A204.1 (cell line): Measurements from ENCODE around the gene CCDC88C.

Experiments
- FAIRE-seq: peaks from 2 replicates; lab custom pipeline; 2012; peaks lifted over from hg19 to GRCh38; lab: Jason Lieb, UNC

CCDC88C gene

DNA sequence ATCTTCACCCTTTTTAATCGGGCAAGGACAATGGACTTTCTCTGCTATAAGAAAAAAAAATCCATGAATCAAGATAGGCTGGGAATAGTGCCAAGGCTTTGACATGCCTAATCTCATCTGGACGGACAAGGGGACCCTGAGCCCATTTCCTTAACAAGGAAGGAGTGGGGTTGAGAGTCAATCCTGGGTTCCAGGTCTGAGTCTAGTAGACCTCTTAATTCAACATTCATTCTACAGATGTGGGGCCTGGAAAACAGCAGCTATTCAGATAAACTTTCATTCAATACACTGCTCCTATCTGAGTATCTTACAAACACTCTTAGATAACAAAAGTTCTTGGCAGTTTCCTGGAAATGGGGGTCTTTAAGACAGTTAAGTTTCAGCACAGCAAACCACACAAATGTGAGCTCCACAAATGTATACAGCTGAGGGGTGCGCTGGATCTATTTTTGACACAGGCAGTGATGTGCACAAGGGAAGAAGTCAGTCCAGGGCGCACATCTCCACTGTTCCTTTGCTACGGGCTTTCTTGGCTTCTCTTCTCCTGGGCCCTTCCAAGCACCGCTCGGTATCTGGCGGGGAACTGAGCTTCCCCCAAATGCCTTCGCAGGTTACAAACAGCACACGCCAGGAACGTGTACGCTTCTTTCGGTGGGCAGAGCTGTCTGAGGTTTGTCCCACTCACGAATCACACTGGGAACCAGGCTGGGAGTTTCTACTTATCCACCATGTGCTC is 90.9 kb downstream of the CCDC88C start:
- FAIRE-seq = no peak

DNA sequence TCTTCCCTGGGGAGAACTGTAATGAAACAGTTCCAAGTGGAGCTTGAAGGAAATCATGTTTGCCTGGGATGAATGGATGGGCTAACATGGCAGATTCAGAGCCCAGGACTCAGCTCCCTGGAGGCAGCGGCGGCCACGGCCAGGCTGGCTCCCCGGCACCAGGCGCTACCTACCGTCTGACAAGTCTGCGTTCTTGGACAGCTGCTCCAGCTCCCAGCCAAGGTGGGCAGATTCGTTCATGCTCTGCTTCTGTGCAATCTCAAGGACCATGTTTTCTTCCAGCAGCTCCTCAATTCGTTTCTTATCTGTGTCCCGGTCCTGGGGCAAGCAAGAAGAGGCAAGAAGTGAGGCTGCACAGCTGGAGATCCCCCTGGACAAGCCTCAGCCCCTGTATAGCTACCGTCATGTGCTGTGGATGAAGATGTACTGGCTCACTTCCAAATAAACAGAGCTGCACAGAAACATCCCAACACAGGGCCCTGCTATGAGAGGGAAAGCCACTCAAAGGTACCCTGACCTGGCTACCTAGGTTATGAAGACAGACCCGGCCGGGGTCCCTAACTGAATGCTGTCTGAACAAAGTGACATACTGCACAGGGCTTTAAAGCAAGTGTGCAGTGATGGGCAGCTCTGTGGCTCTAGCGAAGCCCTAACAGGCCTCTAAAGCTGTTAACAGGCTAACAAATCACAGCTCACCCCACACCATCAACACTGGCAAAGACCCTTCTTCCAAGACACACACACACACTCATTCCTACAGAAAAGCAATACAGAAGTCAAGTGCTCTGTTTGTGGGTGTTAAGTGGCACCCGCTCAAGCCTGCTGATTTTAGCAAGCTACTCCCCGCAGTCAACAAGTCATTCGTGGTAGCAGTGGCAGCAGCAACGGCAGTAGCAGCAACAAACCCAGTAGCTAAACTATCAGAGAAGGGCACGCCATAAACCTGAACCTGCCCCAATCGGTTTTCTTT is 92.7 kb downstream of the CCDC88C start:
- no peak for FAIRE-seq

DNA sequence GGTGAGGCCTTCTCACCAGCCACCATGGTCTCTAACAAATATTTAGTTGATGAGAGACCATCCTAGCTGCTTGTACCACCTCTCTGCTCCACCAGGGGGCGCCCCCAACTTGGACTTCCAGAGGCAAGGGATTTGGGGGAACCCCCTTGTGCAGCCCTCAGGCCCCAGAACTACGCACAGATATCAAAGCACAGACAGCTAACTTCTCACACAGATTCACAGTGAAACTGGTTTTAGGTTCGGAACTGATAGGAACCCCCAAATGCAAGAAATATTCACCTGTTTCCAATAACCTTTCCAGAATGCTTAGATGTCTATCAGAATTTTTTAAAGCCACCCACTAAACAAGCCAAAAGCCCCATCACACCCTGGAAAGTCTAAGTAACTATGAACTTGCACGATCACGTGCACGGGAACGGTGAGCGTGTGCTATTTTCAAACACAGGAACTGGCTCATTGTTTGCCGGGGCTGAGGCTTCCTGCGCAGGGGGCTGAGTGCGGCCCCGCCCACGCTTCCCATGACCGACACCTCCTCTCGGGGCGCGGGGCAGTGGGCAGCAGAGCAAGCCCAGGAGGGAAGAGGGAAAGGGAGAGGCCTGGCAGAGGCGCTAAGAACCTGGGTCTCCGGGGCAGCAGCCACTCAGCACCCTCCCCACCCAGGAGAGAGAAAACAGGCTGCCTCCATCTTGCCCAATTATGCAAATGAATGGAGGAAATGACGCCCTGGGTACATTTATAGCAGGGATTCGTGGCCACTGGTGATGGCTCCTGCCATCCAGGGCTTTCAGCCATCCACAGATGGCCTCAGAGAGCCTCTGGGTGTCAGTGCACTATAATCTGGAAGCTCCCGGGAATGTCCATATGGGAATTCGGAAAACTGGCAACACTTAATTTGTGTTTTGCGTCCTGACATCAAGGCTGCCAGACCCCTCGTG is 93.7 kb downstream of the CCDC88C start:
- no peak for FAIRE-seq

DNA sequence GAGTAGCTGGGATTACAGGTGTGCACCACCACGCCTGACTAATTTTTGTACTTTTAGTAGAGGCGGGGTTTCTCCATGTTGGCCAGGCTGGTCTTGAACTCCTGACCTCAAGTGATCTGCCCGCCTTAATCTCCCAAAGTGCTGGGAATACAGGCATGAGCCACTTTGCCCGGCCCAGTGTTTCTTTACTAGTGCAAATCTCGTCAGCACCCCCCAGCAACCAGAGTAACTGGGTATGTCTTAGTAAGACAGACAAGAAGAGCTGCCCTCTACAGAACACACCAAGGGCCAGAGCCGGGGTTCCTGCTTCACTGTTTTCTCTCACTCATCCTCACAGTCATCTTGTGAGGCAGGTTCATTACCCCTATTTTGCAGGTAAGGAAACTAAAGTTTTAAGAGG is 94.6 kb downstream of the CCDC88C start:
- FAIRE-seq = no peak

DNA sequence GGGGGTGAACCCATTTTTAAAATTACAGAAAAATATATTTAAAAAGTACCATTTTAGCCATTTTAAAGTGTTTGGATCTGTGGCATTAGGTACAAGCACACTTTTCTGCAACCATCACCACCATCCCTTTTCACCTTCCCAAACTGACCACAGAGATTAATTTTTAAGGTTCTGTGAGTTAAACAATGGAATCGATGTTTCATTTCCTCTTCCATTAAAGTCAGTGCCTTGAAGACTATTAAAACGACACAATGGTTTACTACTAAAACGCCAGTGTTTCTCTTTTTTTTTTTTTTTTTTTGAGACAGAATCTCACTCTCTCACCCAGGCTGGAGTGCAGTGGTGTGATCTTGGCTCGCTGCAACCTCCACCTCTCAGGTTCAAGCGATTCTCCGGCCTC is 95.0 kb downstream of the CCDC88C start:
- FAIRE-seq = no peak

DNA sequence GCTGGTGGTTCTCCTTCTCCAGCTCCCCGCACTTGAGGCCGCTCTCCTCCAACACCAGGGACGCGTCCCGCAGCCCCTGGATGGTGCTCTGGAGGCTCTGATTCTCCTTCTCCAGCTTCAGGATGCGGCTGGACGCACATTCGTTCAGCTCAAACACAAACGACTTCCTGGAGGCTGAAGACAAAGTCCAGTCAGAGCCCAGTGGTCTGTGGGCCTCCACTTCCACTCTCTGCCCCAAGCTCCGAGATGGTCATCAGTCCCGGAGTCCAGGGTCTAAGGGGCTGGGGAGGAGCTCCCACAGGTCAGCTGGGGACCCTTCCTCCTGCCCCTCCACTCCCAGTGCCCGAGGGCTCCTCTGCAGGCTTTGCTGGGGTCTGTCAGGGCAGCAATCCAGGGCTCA is 96.5 kb downstream of the CCDC88C start:
- FAIRE-seq = no peak

DNA sequence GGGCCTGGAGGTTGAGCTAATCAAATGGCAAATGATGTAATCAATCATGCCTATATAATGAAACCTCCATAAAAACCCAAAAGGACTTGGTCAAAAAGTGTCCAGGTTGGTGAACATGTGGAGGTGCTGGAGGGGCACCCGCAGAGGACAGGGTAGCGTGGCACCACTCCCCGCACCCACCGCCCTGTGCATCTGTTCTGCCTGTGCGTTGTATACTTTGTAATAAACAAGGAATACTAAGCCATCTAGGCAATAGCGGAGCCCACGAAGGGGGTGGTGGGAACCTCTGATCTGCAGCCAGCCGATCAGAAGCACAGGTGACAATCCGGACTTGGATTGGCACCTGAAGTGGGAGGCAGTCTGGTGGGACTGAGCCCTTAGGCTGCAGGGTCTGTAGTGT is 97.4 kb downstream of the CCDC88C start:
- no peak for FAIRE-seq

DNA sequence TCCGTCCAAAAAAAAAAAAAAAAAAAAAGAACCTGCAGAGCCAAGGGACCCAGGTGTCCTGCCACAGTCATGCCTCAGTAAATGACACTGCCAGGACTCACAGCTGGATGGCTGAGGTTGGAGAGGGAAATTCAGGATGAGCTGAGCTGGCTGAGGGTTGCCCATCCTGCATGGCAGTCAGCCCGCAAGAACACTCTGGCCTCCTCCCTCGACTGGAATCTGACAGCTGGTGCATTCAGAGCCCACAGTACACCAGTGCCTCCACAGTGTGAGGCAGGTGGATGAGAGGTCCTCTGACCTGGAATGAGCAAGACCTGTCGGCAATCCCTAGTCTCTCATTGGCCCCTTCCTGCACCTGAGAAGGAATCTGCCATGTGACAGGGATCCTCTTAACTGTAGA is 98.7 kb downstream of the CCDC88C start:
- FAIRE-seq = no peak

DNA sequence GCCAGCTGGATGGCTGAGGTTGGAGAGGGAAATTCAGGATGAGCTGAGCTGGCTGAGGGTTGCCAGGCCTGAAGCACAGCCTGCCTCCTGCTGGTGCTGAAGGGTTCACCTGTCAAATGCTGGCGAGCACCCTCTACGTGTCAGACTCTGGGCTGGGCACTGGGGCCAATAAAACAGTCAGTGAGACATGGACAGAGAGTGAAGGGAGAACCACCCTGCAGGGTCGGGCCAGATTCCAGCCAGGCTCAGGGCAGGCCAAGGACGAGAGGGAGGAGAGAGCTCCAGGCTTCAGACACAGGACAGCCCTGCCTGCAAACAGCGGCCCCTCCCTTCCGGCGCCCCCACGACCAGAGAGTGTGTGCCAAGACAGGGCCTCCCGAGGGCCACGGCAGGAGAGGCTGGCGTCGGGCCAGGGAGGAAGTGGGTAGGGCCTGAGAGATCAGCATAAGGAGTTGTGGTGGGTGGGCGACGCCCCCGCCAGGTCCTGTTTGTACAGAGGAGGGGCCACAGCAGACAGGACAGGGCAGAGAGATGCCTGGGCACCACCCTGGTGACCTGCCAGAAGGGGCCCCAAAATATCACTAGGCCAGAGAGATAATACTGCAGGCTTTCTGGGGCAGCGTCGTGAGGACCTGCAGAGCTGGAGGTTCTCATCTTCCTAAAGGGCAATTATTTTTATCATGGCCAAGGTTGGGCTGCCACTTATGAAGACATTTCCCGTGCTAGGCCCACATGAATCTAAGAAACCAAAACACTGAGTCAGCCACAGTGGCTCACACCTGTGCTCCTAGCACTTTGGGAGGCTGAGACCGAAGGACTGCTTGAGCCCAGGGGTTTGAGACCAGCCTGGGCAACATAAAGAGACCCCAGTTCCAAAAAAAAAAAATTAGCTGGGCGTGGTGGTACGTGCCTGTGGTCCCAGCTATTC is 100.0 kb downstream of the CCDC88C start:
- no peak for FAIRE-seq

DNA sequence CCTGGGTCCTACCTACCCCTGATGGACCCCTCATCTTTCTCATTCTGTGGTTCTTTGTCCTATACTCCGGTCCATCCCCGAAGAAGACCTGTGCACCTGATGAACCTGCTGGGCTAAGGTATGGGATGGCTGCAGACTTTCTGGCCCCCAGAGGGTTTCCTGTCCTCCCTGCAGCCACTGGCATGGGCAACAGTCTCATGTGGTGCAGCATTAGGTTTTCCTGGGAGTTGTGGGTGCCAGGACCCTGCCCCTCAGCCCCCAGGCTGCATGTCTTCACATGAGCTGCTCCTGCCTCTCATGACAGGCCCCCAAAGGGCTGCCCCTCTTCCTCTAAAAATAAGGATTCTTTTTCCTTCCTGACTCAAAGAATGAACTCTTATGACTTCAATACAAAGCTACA is 100.9 kb downstream of the CCDC88C start:
- no peak for FAIRE-seq

DNA sequence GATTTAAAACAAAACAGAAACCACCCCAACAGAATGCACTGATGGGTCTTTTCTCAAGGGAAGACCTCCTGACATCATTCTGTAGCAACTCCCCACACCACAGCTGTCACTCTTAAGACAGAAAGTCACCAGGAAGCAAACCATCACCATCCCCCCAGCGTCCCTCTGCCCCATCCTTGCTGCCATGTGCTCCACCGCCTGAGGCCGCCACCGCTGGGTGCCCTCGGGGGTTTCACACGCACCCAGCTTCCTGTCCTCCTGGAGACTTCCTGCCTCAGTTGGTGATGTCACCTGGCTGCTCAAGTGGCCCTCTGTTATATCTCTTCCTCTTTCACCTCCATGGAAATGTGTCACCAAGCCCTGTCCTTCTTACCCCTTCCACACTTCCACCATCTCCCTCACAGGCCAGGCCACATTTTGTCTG is 101.8 kb downstream of the CCDC88C start:
- no peak for FAIRE-seq

DNA sequence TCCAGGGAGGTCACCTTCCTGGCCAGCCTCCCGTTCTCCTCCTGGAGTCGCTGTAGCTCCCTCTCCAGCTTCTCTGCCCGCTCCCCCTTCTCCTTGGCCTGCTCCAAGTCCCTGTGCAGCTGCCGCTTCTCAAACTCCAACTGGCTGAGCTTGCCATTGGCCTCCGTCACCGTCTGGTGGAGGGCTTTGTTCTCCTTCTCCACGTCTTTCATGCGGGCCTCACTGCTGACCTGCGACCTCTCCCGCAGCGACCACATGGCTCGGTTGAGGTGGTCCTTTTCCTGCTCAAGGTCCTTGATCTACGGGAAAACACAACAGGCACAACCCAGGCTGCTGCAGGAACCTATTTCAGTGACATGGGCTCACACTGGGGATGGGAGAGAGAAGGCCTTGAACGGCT is 103.8 kb downstream of the CCDC88C start:
- FAIRE-seq = no peak

DNA sequence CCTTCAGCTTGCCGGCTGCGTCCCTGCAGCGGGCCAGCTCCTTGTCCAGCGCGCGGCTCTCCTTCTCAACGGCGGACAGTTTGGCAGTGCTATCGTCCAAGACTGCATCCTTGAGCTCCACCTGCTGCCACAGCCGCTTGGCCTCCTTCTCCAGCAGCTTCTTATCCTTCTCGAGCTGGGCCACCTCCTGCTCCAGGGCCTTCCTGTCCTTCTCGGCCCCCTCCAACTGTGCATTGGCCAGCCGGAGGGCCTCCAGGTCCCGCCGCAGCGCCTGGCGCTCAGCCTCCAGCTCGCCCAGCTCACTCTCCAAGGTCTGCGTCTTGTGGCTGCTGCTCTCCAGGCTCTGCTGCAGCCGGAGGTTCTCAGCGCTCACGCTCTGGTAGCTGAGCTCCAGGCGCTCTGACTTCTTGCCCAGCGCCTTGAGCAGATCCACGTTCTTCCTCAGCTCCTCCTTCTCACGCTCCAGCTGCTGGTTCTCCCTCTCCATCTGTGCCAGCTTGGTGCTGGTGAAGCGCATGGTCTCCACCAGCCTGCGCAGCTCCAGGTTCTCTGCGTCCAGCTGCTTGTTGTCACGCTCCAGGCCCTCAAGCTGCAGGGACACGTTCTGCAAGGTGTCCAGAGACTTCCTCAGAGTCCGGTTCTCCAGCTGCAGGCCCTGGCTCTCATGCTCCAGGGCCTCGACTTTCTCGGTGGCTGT is 104.3 kb downstream of the CCDC88C start:
- no peak for FAIRE-seq

DNA sequence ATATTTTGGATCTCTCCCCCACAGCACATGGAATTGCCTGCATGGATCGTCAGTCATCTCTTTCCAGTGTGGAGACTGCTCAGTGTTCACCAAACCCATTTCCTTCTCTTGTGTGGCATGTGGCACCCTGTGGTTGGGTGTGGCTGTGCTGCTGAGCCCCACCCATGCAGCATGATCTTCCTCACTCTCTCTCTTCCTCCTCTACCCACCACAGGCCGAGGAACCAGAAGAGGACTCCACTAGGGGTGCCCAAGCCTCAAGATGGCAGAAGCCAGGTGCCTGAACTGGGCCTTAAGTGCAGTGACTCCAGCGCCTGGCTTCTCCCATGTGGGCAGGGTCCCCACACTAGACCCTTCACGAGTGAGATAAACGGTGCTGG is 106.3 kb downstream of the CCDC88C start:
- no peak for FAIRE-seq

DNA sequence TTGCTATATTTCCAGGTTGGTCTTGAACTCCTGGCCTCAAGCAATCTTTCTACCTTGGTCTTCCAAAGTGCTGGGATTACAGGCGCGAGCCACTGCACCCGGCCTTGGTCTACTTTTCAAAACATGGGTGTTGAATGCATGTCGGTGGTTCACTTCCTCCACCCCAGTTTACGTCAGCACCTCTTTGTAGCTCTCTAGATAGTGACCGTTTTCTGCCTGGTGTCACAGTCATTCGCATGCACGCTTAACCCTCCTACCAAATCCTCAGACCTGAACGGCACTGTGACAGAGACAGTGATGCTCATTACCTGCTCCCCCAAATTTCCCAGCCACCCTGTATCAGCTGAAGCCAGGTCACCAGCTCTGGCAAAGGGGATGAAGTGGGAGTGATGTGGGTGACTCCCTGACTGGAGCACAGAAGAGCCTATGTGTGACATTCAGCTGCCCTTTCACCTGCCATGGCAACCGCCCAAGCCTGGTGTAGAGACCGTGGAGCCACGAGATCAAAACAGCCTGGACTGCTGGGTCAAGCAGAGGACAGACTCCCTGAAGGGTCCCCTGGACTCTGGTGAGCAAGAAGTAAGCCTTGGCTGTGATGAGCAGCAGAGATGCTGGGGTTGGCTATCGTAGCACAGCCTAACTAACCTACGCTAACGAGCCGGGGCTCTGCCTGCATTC is 106.9 kb downstream of the CCDC88C start:
- FAIRE-seq = no peak

DNA sequence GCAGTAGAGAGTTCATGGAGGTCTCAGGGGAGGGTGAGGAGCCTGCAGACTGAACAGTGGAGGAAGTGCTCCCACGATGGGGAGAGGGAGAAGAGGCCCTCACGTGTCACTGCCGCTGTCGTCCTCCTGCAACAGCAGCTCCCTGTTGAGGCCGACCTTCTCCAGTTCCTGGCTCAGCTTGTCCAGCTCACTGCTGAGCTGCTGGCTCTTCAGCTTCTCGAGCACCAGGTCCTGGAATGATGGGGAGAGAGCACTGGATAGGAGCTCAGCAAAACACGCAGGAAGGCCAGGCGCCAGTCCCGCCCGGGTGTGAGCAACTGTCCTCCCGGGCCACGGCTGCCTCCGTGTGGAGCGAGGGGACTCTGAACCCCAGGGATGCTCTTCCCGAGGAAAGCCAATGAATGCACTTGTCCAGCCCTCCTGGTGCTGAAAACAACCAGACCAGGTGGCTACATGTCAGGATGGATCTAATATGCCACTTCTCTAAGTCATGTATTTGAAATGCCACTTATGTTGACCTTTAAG is 107.8 kb downstream of the CCDC88C start:
- no peak for FAIRE-seq

DNA sequence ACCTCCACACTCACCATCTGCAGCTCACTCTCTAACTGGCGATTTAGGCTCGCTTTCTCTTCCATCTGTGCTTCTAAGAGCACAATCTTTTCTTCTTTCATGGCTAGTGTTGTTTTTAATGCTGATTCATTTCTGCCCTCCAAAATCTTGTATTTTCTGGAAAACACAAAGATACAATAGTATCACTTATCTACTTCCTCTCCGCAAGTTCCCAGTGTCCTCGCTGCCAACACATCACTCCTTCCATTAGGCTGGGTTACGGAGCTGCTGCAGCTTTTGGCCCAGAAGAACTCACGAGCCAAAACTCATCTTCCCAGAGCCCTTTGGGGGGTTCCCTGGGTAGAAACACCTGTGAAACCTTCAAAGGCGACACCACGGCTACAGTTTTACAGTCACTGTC is 109.3 kb downstream of the CCDC88C start:
- FAIRE-seq = no peak

DNA sequence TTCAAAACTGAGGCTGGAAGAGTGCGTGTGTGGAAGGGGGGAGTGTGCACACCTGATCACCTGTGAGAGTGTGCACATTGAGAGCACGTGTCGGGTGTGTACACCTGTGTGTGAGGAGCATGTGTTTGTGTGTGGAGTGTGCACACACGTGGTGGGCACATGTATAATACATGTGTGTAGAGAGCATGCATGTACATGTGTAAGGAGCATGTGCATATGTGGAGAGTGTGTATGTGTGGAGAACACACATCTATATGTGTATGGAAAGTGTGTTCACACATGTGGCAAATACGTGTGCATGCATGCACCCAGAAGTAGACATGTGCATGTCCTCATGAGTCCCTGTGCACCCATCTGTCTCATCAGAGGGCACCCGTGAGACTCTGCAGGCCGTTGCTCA is 110.0 kb downstream of the CCDC88C start:
- FAIRE-seq = no peak

DNA sequence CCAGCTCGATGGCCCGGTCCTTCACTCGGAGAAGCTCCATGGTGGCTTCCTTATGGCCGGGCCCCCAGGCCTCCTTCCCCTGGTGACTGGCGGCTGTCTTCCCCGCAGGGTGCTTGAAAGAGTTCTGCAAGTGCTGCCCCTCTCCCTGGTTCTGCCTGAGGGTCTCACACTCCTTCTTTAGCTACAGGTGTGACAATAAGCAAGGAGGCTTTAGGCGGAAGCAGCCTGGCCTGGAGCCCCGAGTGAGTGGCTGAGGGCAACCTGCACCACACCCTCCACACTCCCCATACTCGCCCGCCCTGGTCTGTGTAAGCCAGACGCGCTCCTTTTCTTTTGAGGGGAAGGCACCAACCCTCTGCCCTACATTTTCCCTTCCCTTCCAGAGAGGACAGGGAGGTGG is 110.6 kb downstream of the CCDC88C start:
- FAIRE-seq = no peak

DNA sequence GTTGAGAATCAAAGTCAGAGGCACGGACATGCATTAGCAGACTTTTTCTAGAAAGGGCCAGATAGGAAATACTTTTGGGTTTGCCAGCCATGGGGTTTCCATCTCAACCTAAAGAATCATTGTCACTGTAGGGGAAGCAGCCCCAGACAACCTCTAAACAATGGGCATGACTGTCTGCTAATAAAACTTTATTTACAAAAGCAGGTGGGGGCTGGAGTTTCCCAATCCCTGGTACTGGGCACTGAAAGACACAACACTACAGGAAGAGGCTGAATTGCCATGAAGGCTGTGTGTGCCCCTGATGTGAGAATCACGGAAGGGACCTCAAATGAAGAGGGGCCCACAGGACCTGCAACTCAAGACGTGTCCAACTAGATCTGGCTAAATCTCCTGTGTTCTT is 111.1 kb downstream of the CCDC88C start:
- no peak for FAIRE-seq
